Measurements from ENCODE around the gene SLC50A1.
A peak's percentile ranks its signal among the peaks of the same experiment; 100 is the strongest.

Gene SLC50A1

DNA sequence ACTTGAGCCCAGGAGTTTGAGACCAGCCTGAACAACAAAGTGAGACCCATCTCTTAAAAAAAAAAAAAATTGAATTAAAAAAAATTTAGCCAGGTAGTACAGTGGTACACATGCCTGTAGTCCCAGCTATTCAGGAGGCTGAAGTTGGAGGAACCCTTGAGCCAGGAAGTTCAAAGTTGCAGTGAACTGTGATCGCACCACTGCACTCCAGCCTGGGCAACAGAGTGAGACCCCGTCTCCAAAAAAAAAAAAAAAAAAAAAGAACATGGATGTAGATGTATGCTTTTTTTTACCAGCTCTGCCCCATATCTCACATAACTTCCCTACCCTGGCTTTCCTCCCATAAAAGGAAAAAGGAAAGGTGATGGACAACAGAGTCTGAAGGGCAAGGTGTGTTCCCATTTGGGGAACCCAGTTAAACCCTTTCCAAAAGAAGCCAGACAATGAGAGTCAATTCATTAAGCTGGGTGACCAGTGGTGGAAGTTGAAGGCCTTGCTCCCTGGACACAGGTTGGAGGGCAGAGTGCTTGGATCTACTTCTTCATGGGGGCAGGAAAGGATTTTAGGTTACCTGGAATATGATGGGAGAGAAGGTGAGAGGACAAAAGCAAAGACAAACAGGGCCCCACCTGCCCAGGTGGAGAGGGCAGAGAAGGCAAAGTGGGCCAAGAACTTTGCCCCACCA lies 34.6 kb downstream of the SLC50A1 start:
- no peak for DNase-seq (ENCODE audit: low spot score)

DNA sequence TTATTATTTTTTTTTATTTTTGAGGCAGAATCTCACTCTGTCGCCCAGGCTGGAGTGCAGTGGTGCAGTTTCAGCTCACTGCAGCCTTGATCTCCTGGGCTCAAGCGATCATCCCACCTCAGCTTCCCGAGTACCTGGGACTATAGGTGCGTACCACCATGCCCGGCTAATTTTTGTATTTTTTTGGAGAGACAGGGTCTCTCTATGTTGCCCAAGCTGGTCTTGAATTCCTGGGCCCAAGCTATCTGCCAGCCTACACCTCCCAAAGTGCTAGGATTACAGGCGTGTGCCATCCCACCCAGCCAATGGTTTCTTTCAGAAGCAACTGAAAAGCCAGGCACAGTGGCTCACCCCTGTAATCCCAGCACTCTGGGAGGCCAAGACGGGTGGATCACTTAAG lies 35.2 kb downstream of the SLC50A1 start:
- no peak for DNase-seq (ENCODE audit: low spot score)

DNA sequence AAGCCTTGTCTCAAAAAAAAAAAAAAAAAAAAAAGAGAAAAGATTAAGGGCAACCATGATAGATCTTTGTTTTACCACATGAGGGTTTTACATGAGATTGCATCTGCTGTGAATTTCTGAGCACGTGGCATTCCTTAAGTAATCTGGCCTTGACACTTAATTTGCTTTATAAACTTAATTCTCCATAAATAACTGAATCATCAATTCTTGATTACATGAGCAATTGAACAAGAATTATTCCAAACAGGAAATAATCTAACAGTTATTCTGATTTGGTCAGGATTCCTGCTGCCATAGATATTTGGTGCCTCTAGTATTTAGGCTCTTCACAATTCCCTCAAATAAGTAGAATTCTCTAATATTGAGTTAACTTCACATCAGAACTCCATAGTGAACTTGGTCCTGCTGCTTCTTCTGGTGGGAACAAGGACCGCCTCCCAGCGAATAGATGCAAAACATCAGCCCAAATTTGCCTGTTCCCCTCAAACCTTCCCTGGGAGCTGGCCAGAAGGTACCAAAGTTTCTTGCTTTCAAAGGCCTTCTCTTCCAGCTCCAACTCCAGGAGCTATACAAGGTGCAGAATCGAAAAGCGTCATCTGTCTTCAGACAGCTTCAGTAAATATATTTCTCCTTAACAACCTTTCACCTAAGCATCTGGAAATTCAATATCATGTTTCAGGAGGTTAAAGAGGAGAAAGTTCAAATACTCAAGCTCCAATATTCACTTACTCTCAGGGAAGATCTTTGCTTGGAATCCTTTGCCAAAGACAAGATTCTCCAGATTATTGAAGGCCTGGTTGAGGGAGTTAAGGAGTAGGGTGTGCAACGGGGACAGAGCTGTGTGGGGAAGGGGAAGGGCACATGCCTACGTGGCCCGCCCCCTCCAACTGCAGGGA lies 36.4 kb downstream of the SLC50A1 start:
- no peak for DNase-seq (ENCODE audit: low spot score)

DNA sequence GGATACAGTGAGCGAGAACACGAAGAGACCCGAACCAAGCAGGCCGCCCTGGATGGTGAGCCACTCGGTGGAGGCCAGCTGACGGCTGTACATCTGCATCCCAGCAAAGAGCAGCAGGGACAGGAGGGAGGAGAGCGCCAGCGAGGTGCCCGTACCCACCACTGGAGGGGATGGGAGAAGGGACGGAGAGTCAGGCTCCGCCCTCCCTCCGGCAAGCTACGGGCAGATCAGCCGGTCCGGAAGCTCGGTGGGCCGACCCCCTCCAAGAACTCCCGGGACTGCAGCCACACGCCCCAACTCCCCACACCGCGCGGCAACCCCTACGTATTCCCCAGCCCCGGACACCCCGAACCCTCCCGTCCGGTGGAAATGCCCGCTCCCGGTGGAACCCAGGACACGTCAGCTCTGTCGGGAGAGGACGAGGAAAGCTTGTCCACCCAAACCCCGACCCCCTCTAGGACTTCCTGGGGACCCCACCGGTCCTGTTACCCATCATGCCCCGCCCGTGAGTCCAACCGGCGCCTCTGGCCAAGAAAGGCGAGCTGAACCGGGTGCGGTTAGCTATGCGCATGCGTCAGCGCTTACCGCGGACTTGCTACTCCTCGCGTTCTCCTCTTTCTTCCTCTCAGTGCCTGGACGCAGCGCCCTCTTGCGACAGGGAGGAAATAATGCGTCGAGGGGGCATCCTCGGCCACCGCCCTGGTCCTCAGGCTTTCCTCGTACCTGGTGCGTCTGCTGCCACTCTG lies 37.3 kb downstream of the SLC50A1 start, which contains the start of gene KRTCAP2:
TSS of gene KRTCAP2 (minus strand) at position 573 of the 746 bp plus-strand sequence. CDS start at position 493, 80 bp downstream.
- DNase-seq (ENCODE audit: low spot score): peak; percentile 97

DNA sequence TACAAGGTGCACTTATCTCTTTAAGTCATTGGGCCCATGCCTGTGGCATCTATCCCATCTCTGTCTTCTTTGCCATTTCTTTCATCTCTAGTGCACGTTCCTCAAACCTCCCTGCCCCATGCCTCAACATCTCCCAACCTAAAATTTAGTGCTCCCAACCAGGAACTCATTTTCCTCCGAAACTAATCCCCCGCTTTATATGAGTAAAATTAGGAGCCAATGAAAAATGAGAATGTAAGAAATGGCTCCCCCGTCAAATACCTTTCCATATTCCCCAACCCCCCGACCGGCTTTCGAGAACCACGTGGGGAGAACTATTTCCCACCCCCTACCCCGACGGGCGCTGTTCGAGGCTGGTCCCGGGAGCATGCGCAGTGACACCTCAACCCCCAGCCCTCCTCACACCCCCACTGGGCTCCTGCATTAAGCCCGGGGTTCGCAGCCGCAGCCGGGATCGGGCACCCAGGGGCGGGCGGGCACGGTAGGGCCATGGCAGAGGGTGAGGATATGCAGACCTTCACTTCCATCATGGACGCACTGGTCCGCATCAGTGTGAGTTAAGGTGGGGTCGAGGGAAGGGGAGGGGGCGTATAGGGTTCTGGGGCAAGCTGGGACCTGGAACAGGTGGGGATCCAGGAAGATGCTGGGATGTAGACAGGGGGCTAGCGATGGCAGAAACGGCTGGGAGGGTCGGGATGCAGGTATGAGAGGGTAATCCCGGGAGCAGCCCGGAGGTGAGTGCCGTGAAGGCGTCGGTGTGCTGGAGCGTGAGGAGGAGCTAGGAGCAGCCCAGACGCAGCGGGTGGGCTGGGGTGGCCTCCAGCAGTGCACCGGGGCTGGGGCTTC lies 38.0 kb downstream of the SLC50A1 start, which contains the start of gene TRIM46:
TSS of gene TRIM46 (plus strand) at position 372 of the 846 bp plus-strand sequence. CDS start at position 490, 118 bp downstream.
- peak; percentile 67 for DNase-seq (ENCODE audit: low spot score)

DNA sequence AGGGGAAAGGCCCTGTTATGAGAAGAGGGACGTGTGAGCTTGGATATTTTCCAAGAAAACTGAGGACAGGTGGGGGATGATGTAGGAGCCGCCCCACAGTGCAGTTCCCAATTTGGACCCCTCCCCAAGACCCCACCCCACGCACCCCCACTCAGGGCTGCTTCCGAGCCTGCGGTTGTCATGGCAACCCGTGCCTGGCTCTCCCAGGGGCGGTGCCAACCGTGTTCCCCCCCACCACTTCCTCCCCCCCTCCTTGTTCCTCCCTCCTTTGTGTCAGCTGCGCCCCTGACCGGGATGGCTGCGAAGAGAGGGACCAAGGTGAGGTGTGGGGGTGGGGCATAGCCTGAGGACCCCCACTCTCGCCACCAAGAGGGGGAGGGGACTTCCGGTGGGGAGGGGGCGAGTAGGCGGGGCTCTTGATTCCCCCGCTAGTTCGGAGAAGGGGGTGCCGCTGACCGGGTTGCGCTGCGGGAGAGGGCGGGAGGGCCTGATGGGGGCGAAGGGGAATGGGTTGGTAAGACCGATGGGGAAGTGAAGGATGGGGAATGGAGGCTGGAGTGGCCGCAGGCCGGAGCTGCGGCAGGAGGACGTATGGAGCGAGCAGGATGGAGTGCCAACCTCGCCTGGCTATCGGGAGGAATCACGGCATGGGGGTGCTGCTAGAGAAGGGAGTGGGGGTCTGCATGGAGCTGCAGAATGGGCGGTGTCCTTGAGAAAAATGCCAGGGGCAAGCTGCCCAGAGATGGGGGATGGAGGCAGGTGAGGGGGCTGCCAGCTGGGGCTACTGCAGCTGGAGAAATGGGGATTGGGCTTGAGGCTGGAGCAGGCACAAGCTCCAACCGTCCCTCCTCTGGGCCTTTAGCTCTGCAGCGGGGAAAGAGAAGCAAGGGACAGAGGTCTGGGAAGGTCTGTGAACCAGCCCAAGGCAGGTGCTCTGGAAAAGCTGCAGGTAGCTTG lies 39.0 kb downstream of the SLC50A1 start:
- peak; percentile 71 for DNase-seq (ENCODE audit: low spot score)

DNA sequence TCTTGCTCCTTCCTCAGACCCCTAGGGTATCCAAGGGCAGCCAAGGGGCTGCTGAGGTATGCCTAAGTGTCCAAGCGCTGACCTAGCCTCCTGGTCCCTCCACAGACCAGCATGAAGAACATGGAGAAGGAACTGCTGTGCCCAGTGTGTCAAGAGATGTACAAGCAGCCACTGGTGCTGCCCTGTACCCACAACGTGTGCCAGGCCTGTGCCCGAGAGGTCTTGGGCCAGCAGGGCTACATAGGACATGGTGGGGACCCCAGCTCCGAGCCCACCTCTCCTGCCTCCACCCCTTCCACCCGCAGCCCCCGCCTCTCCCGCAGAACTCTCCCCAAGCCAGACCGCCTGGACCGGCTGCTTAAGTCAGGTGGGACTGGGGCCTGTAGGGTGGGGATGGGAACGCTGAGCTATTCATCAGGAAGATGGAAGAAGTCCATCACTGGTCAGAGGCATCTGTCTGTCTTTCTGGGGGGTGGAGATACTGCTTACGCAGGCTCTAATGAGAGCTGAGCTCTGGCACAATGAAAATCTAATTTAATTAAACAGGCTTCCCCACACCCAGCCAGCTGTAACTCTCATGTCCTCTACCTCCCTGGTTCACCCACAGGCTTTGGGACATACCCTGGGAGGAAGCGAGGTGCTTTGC lies 39.8 kb downstream of the SLC50A1 start:
- DNase-seq (ENCODE audit: low spot score): peak; percentile 46

DNA sequence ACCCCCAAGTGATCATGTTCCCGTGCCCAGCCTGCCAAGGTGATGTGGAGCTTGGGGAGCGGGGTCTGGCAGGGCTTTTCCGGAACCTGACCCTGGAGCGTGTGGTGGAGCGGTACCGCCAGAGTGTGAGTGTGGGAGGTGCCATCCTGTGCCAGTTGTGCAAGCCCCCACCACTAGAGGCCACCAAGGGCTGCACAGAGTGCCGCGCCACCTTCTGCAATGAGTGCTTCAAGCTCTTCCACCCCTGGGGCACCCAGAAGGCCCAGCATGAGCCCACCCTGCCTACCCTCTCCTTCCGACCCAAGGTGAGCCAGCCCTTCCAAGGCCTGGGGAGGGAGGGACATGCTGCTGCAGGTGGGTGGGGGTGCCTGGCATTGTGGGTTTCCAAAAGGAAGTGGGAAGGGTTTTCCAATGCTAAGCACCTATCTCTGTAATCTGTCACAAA lies 40.3 kb downstream of the SLC50A1 start:
- no peak for DNase-seq (ENCODE audit: low spot score)

DNA sequence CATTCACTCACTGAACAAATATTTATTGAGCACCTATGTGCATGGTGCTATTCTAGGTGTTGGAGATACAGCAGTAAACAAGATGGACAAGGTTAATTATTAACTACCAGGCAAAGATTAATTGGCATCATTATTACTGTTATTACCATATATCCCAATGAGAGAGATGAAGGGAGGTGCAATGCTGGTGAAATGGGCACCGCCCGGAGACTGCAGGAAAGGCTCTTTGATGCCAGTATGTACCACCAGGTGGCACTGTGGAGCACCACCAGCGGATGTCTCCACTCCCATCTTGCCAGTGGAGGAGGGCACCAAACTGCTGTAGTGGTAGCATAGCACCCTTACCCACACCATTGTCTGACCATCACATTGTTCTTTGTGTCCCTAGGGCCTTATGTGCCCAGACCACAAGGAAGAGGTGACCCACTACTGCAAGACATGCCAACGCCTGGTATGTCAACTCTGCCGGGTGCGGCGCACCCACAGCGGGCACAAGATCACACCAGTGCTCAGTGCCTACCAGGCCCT lies 41.0 kb downstream of the SLC50A1 start:
- DNase-seq (ENCODE audit: low spot score): peak; percentile 89

DNA sequence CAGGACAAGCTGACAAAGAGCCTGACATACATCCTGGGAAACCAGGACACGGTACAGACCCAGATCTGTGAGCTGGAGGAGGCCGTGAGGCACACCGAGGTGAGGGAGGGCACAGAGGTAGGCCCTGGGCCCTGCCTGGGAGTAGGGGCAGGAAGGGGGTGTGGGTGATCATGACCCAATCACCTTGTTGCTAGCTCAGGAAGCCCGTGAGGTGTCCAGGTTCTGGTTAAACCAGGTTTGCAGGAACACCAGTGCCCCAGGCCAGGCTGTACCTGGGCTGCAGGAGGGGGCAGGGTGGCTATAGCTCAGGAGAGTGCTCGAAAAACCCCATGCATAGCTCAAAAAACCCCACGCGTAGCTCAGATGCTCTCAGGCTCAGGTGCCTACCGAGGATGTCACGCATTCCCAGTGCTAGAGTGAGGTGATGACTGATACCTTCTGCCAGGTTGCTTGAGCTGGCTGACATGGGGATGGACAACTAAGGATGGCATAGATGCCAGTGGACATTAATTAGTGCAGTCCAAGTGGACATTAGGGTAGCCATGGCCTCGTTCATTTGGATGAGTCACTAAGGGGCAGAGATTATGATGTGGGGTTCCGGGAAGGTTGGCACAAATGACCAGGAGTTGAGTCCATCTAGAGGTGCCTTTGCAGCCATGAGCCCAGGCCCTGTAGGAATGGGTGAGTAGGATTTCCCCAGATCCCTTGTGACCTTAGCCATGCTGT lies 41.7 kb downstream of the SLC50A1 start:
- no peak for DNase-seq (ENCODE audit: low spot score)

DNA sequence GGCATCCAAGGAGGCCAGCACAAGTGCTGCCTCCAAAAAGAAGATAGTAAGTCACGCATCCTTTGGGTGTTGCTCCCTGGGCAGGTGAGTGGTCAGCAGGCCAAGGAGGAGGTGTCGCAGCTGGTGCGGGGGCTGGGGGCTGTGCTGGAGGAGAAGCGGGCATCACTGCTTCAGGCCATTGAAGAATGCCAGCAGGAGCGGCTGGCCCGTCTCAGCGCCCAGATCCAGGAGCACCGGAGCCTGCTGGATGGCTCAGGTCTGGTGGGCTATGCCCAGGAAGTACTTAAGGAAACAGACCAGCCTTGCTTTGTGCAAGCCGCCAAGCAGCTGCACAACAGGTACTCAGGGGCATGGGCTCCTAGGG lies 42.2 kb downstream of the SLC50A1 start:
- DNase-seq (ENCODE audit: low spot score): no peak

DNA sequence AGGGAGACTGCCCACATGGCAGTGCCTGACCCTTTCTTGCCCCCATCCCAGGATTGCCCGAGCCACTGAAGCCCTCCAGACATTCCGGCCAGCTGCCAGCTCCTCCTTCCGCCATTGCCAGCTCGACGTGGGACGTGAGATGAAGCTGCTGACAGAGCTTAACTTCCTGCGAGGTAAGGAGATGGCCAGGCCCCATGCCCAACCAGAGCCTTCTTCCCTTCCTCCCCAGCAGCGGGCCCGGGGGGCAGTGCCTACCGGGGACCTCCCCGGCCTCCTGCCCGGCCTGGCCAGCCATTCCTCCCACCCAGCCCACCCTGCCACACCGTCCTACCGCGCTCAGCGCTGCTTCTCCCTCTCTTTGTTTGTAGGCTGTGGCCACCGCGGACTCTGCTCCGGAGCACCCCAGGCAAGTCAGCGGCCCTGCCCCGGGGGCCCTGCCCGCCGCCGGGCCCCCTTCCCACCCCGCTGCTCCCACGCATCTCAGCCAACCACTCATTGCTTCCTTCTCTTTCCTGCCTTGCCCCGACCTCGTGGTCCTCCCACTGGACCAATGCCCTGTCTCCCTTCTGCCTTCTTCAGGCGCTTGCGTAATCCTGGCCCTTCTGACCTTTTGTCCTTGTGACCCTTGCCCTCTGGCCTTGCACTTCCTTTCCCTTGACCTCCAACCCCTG lies 42.9 kb downstream of the SLC50A1 start:
- no peak for DNase-seq (ENCODE audit: low spot score)

DNA sequence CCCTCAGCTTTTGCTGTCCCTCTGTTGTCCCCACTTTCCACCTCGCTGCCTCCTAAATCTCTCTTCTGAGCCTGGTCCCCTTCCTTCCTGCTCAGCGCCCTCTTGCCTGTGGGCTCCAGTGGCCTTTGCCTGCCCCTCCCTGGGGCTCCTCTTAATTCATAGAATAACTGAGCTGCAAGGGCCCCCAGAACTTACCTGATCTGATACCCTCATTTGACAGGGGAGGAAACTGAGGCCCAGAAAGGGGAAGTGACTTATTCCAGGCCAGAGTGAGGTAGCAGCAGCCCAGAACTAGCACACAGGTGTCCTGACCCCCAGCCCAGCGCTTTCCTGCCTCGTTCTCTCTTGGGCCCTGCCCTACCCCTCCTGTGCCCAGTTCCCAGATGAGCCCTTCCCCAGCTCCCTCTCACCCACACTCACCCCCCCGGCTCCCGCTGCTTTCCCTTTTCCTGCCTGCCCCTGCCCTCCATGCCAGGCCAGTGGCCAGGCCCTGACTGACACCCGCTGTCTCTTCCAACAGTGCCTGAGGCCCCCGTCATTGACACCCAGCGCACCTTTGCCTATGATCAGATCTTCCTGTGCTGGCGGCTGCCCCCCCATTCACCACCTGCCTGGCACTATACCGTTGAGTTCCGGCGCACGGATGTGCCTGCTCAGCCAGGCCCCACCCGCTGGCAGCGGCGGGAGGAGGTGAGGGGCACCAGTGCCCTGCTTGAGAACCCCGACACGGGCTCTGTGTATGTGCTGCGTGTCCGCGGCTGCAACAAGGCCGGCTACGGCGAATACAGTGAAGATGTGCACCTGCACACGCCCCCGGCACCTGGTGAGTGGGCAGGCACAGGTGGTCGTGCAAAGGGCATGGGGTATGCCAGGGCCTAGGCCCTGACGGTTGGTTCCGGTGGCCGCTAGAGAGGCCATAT lies 43.7 kb downstream of the SLC50A1 start:
- no peak for DNase-seq (ENCODE audit: low spot score)

DNA sequence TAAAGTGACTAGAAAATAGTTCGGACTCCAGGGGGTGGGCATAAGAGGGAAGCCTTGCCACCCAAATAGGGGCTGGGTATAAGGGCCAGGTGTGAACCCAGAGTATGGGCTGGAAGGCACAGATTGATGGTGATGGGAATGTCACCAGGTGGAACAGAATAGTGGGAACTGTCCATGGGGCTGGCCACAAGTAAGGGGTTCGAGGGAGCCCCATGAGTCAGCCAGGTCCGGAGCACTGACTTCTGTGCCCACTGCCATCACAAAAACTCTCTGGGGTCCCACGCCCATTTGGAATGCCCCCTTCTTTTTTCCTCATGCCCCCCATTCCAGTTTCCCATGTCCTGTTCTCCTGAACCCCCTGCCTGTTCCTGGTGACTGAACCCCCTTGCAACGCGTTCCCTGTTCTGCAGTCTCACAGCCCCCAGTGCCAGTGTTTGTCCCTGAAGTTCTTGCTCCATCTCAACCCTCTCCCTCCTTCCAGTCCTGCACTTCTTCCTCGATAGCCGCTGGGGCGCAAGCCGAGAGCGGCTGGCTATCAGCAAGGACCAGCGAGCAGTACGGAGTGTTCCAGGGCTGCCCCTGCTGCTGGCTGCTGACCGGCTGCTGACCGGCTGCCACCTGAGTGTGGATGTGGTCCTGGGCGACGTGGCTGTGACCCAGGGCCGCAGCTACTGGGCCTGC lies 45.9 kb downstream of the SLC50A1 start:
- no peak for DNase-seq (ENCODE audit: low spot score)

DNA sequence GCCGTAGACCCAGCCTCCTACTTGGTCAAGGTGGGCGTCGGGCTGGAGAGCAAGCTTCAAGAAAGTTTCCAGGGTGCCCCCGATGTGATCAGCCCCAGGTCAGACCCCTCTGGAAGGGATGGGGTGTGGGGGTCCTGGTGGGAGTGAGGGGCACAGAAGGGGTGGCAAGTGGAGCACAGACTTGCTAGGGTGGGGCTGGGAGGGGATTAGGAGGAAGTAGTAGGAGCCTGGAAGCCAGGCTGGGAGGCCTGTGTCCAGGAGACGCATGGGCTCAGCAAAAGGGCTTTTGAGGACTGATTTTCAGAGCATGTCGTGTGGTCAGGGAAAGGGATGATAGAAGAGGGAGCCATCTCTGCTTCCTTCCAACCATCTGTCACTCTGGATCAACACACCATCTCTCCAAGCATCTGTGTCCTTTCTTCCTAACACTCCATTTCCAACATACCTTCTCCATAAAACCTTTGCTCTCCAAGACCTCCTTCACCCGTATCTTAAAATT lies 46.4 kb downstream of the SLC50A1 start:
- peak; percentile 37 for DNase-seq (ENCODE audit: low spot score)

DNA sequence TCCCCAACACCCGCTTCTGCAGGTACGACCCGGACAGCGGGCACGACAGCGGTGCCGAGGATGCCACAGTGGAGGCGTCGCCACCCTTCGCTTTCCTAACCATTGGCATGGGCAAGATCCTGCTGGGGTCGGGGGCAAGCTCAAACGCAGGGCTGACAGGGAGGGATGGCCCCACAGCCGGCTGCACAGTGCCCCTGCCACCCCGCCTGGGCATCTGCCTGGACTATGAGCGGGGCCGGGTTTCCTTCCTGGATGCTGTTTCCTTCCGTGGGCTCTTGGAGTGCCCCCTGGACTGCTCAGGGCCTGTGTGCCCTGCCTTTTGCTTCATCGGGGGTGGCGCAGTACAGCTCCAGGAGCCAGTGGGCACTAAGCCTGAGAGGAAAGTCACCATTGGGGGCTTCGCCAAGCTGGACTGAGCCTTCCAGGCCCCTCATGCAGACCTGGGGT lies 48.1 kb downstream of the SLC50A1 start:
- no peak for DNase-seq (ENCODE audit: low spot score)

Data from cerebellar cortex (tissue), 1 donor.